ENCODE measurements around the gene RBP7. TPM values are rescaled to one million over a fixed set of nuclear protein-coding genes. Genes with fewer than 3 reads are reported as not detected.

Gene RBP7
- total RNA-seq, 1 donor from 2014 or later = 0.92 TPM

DNA sequence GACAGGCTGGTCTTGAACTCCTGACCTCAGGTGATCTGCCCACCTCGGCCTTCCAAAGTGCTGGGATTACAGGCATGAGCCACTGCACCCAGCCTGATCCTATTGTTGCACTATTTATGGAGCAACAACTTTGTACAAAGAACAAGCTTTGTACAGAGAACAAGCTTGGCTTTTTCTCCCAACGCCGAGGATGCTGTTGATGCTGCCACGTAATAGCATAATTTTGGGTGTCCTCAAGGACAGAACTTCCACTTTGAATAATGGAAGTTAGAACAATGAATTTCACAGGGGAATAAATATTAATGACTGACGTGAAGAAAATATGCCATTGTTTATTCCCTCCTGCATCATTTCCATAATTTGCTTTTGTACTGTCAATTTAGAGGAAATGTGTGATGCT lies 12.8 kb upstream of the RBP7 start:
- peaks cover 8% of the 10 kb centered on the region for H3K36me3 Mint-ChIP-seq (ENCODE audit: low read depth, unreplicated experiment)
- H3K4me3 Mint-ChIP-seq (ENCODE audit: unreplicated experiment) = no peak overlapping the region
- peaks cover 2% of the 10 kb centered on the region for H3K27me3 Mint-ChIP-seq (ENCODE audit: unreplicated experiment)
- no peaks in the 10 kb centered on the region for H3K4me1 Mint-ChIP-seq (ENCODE audit: unreplicated experiment)
- no peak overlapping the region for H3K27ac Mint-ChIP-seq (ENCODE audit: unreplicated experiment)
- DNase-seq (ENCODE audit: low spot score) = no peak
- H3K9me3 Mint-ChIP-seq (ENCODE audit: unreplicated experiment) = no peaks in the 10 kb centered on the region
- TF ChIP-seq, protein P1, sequence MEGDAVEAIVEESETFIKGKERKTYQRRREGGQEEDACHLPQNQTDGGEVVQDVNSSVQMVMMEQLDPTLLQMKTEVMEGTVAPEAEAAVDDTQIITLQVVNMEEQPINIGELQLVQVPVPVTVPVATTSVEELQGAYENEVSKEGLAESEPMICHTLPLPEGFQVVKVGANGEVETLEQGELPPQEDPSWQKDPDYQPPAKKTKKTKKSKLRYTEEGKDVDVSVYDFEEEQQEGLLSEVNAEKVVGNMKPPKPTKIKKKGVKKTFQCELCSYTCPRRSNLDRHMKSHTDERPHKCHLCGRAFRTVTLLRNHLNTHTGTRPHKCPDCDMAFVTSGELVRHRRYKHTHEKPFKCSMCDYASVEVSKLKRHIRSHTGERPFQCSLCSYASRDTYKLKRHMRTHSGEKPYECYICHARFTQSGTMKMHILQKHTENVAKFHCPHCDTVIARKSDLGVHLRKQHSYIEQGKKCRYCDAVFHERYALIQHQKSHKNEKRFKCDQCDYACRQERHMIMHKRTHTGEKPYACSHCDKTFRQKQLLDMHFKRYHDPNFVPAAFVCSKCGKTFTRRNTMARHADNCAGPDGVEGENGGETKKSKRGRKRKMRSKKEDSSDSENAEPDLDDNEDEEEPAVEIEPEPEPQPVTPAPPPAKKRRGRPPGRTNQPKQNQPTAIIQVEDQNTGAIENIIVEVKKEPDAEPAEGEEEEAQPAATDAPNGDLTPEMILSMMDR (IDR thresholded peaks at IDR 0.05; ENCODE audit: unreplicated experiment) = no peak

DNA sequence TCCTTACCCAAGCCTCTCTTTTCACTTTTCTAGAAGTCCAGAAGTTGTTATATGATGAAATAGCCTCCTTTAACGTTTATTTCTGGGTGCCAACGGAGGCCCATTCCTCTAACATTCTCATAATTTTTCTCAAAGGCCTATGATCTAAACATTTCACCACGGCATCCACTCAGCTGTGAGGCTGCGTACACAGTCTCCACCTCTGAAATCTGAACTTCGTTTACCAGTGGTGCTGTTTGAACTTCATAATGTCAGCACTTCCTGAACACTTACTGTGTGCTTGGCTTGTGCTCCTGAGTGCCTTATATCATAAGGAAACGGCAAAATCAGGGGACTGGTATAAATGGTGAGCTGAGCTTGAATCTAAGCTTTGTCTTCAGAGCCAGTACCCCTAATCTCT lies 12.0 kb upstream of the RBP7 start:
- Mint-ChIP-seq H3K4me3 (ENCODE audit: unreplicated experiment) (no peak overlapping the region), H3K9me3 (ENCODE audit: unreplicated experiment) (no peaks in the 10 kb centered on the region), H3K27me3 (ENCODE audit: unreplicated experiment) (peaks cover 2% of the 10 kb centered on the region), H3K36me3 (ENCODE audit: low read depth, unreplicated experiment) (peaks cover 8% of the 10 kb centered on the region), H3K27ac (ENCODE audit: unreplicated experiment) (no peak overlapping the region), H3K4me1 (ENCODE audit: unreplicated experiment) (no peaks in the 10 kb centered on the region)
- DNase-seq (ENCODE audit: low spot score) = no peak
- TF ChIP-seq, protein P1 (IDR thresholded peaks at IDR 0.05; ENCODE audit: unreplicated experiment) = no peak

DNA sequence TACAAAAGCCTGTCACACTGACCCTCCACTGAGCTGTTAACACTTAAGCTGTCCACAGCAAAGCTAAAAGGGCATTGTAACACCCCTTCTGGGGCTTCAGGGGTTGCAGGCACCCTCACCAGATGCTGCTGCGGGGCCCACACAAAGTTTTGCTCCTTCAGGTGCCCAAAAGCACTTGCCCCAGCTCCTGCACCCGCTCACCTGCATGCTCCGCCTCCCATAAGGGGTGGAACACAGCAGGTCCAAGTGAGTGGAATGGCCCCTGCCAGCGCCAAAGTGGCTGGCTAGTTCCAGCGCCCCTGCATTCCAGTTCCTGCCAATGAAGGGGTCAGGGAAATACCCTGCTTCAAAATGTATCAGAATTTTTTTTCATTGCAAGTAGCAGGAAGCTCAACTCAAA lies 7.3 kb upstream of the RBP7 start:
- H3K4me1 Mint-ChIP-seq (ENCODE audit: unreplicated experiment) = peaks cover 8% of the 10 kb centered on the region
- TF ChIP-seq, protein P1 (IDR thresholded peaks at IDR 0.05; ENCODE audit: unreplicated experiment) = no peak
- no peaks in the 10 kb centered on the region for H3K27me3 Mint-ChIP-seq (ENCODE audit: unreplicated experiment)
- no peaks in the 10 kb centered on the region for H3K36me3 Mint-ChIP-seq (ENCODE audit: low read depth, unreplicated experiment)
- H3K4me3 Mint-ChIP-seq (ENCODE audit: unreplicated experiment) = no peak overlapping the region
- H3K9me3 Mint-ChIP-seq (ENCODE audit: unreplicated experiment) = no peaks in the 10 kb centered on the region
- DNase-seq (ENCODE audit: low spot score) = no peak
- no peak overlapping the region for H3K27ac Mint-ChIP-seq (ENCODE audit: unreplicated experiment)

DNA sequence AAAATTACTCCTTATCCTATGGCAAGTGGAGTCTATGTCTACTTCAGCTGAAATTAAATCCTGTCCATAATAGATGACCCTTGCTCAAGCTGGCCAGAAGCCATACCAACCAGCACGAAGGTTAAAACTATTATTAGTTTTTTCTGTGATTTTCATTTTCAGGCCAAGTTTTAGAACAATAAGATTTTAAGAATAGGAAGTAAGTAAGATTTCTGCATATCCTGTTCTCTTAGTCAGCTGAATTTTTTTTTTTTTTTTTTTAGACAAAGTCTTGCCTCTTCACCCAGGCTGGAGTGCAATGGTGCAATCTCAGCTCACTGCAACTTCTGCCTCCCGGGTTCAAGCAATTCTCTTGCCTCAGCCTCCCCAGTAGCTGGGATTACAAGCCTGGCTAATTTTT lies 6.1 kb upstream of the RBP7 start:
- no peaks in the 10 kb centered on the region for H3K27me3 Mint-ChIP-seq (ENCODE audit: unreplicated experiment)
- H3K36me3 Mint-ChIP-seq (ENCODE audit: low read depth, unreplicated experiment) = no peaks in the 10 kb centered on the region
- TF ChIP-seq, protein P1 (IDR thresholded peaks at IDR 0.05; ENCODE audit: unreplicated experiment) = no peak
- DNase-seq (ENCODE audit: low spot score) = no peak
- no peak overlapping the region for H3K4me3 Mint-ChIP-seq (ENCODE audit: unreplicated experiment)
- H3K9me3 Mint-ChIP-seq (ENCODE audit: unreplicated experiment) = no peaks in the 10 kb centered on the region
- H3K4me1 Mint-ChIP-seq (ENCODE audit: unreplicated experiment) = peaks cover 8% of the 10 kb centered on the region
- H3K27ac Mint-ChIP-seq (ENCODE audit: unreplicated experiment) = no peak overlapping the region

DNA sequence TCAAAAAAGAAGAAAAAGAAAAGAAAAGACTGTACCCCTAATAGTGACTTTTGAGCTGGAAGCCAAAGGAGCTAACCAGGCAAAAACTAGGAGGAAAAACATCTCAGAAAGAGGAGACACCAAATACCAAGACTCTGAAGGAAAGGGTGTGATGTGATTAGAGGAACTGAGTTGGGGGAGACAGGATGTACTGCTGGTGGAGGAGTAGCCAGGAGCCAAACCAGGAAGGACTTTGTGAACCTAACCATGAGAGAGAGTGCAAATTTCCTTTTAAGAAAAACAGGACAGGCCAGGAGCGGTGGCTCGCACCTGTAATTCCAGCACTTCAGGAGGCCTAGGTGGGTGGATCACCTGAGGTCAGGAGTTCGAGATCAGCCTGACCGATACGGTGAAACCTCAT lies 4.1 kb upstream of the RBP7 start:
- Mint-ChIP-seq H3K36me3 (ENCODE audit: low read depth, unreplicated experiment) (peaks cover 3% of the 10 kb centered on the region), H3K9me3 (ENCODE audit: unreplicated experiment) (no peaks in the 10 kb centered on the region), H3K4me1 (ENCODE audit: unreplicated experiment) (peaks cover 10% of the 10 kb centered on the region), H3K27me3 (ENCODE audit: unreplicated experiment) (peaks cover 5% of the 10 kb centered on the region), H3K27ac (ENCODE audit: unreplicated experiment) (peak overlapping the region; percentile 54), H3K4me3 (ENCODE audit: unreplicated experiment) (no peak overlapping the region)
- TF ChIP-seq, protein P1 (IDR thresholded peaks at IDR 0.05; ENCODE audit: unreplicated experiment) = no peak
- no peak for DNase-seq (ENCODE audit: low spot score)

Measured in endothelial cell (in vitro differentiated cells).